GM21529 (cell line): Measurements from ENCODE around the gene NOS1AP.
"Not testable (repeated sequence)": the region's sequence is repeated elsewhere in the genome, so short reads cannot be mapped to it uniquely, and the experiment has no call there.

Source experiments
- ATAC-seq: cut with Tn5 transposase; IDR thresholded peaks from one replicate; pipeline ENCODE4 v1.9.1; 2021; ENCODE audit not compliant: unreplicated experiment

Gene NOS1AP

GRCh38 chr1:162396201-162396906 is 326.9 kb downstream of the NOS1AP start:
- no peak for ATAC-seq

- ATAC-seq = no peak
These were observed 327.6 kb downstream of the NOS1AP start for GRCh38 chr1:162397039-162397448.

GRCh38 chr1:162397943-162398560 is 328.6 kb downstream of the NOS1AP start:
- ATAC-seq = no peak

GRCh38 chr1:162398999-162399580 is 329.6 kb downstream of the NOS1AP start:
- ATAC-seq = no peak

- ATAC-seq = no peak
These were observed 331.4 kb downstream of the NOS1AP start for GRCh38 chr1:162400790-162401355.

GRCh38 chr1:162404550-162405160 is 335.2 kb downstream of the NOS1AP start:
- no peak for ATAC-seq

GRCh38 chr1:162405800-162406199 is 336.3 kb downstream of the NOS1AP start:
- no peak for ATAC-seq

GRCh38 chr1:162406811-162407210 is 337.3 kb downstream of the NOS1AP start:
- no peak for ATAC-seq

- ATAC-seq = no peak
These were observed 338.0 kb downstream of the NOS1AP start for GRCh38 chr1:162407539-162407938.

- ATAC-seq = no peak
These were observed 342.5 kb downstream of the NOS1AP start, which contains the start of gene SH2D1B for GRCh38 chr1:162412002-162412401. TSS of gene SH2D1B (minus strand) at chr1:162412136. CDS start at chr1:162412016, 120 bp downstream.

- ATAC-seq = no peak
These were observed 346.7 kb downstream of the NOS1AP start for GRCh38 chr1:162416215-162416614.

- ATAC-seq = no peak
These were observed 347.4 kb downstream of the NOS1AP start for GRCh38 chr1:162416909-162417308.

GRCh38 chr1:162417650-162418049 is 348.2 kb downstream of the NOS1AP start:
- ATAC-seq = no peak

GRCh38 chr1:162418584-162418983 is 349.1 kb downstream of the NOS1AP start:
- ATAC-seq = not testable (repeated sequence)

- not testable (repeated sequence) for ATAC-seq
These were observed 350.0 kb downstream of the NOS1AP start for GRCh38 chr1:162419450-162419931.
